Endothelial cell of umbilical vein (primary cell): ENCODE results near the gene CTDSPL. TPM values are rescaled to one million over a fixed set of nuclear protein-coding genes. Genes with fewer than 3 reads are reported as not detected.

ENCODE experiments used
- BruUV-seq: library from RNA; stranded (reverse); fragments of 400-500 nt; replicated peaks from 2 replicates; lab custom pipeline; 2021; lab: Mats Ljungman, UMichigan
- CTCF ChIA-PET: fragments of 300-600, 350-600 bp; sonication (Branson Sonifier 250); formaldehyde crosslinking; loops from one replicate; lab custom pipeline; 2021; ENCODE audit warnings: antibody characterized with exemption, inconsistent platforms; lab: Charles Lee
- POLR2A ChIA-PET: fragments of 300-600, 350-600 bp; sonication (Branson Sonifier 250); formaldehyde crosslinking; loops from one replicate; lab custom pipeline; 2021; ENCODE audit warnings: antibody characterized with exemption, inconsistent platforms; lab: Charles Lee
- DNase-seq: peaks from one replicate; pipeline ENCODE4 v3.0.0-alpha.2; 2011; ENCODE audit warnings: low read depth, low spot score
- FAIRE-seq: peaks from 2 replicates; lab custom pipeline; 2011; peaks lifted over from hg19 to GRCh38; lab: Jason Lieb, UNC
- H2AFZ ChIP-seq: 2 replicates; pipeline ENCODE4 v1.6.0; 2012; ENCODE audit warnings: low read depth, low read length, control low read depth, inconsistent platforms
- H3K27ac ChIP-seq: 2 replicates; pipeline ENCODE4 v1.5.1; 2011; ENCODE audit warnings: low read depth, mild to moderate bottlenecking, control low read depth, low read length, moderate library complexity; ENCODE audit not compliant: insufficient read depth
- H3K27me3 ChIP-seq, 2 experiments: 2 replicates each; pipeline versions ENCODE4 v1.6.0 to v1.6.1; 2011; ENCODE audit warnings: low read length in 2 of 2, mixed read lengths in 1 of 2; ENCODE audit not compliant: control insufficient read depth in 2 of 2, insufficient read depth in 2 of 2
- H3K36me3 ChIP-seq, 2 experiments: 2 replicates in 1 of 2; 3 replicates in 1 of 2; pipeline ENCODE4 v1.5.1; 2011; ENCODE audit warnings: low read length in 2 of 2, mild to moderate bottlenecking in 1 of 2, moderate library complexity in 1 of 2; ENCODE audit not compliant: control insufficient read depth in 2 of 2, insufficient read depth in 2 of 2; ENCODE audit errors: extremely low read depth in 1 of 2
- H3K4me1 ChIP-seq: 3 replicates; pipeline ENCODE4 v1.5.1; 2011; ENCODE audit warnings: mild to moderate bottlenecking, low read length; ENCODE audit not compliant: control insufficient read depth, insufficient read depth; ENCODE audit errors: extremely low read depth
- H3K4me2 ChIP-seq: 2 replicates; pipeline ENCODE4 v1.6.1; 2011; ENCODE audit warnings: low read length, control low read depth, mixed read lengths; ENCODE audit not compliant: insufficient read depth
- H3K4me3 ChIP-seq, 3 experiments: fragments of 200-600 bp in 1 of 3; sonication (generic), shearing (Covaris generic) in 1 of 3; replicated peaks in 1 of 3; 2 replicates each; pipeline ENCODE4 v1.5.1; 2011 to 2016; ENCODE audit warnings: control low read depth in 3 of 3, low read length in 3 of 3, mild to moderate bottlenecking in 2 of 3, inconsistent platforms in 1 of 3, low read depth in 1 of 3, moderate library complexity in 1 of 3; ENCODE audit not compliant: insufficient read depth in 1 of 3
- H3K79me2 ChIP-seq: 2 replicates; pipeline ENCODE4 v1.6.0; 2012; ENCODE audit warnings: low read length, inconsistent platforms; ENCODE audit not compliant: control insufficient read depth, insufficient read depth
- H3K9ac ChIP-seq: replicated peaks from 2 replicates; pipeline ENCODE3; 2011; ENCODE audit warnings: low read length, control low read depth; ENCODE audit not compliant: insufficient read depth; ENCODE audit errors: extremely low read depth
- H3K9me1 ChIP-seq: replicated peaks from 3 replicates; pipeline ENCODE4 v1.6.0; 2011; ENCODE audit warnings: mild to moderate bottlenecking, low read length; ENCODE audit not compliant: control insufficient read depth, insufficient read depth; ENCODE audit errors: extremely low read depth
- H3K9me3 ChIP-seq: replicated peaks from 2 replicates; pipeline ENCODE4 v1.5.1; 2012; ENCODE audit warnings: low read length, inconsistent platforms; ENCODE audit not compliant: control insufficient read depth, insufficient read depth
- H4K20me1 ChIP-seq: replicated peaks from 2 replicates; pipeline ENCODE3; 2011; ENCODE audit warnings: mild to moderate bottlenecking, low read length; ENCODE audit not compliant: control insufficient read depth, insufficient read depth; ENCODE audit errors: extremely low read depth
- CTCF ChIP-seq, 2 donors: IDR thresholded peaks; 1 replicate in 1 of 2; 2 replicates in 1 of 2; pipeline ENCODE4 v1.5.1; 2011; ENCODE audit warnings: low read length in 2 of 2, mild to moderate bottlenecking in 2 of 2, moderate library complexity in 2 of 2, control low read depth in 1 of 2, inconsistent platforms in 1 of 2, low read depth in 1 of 2; ENCODE audit not compliant: insufficient read depth in 1 of 2; ENCODE audit errors: extremely low read depth in 1 of 2
- EZH2 ChIP-seq: IDR thresholded peaks from 2 replicates; pipeline ENCODE4 v1.6.1; 2012; ENCODE audit warnings: borderline replicate concordance, low read depth, mild to moderate bottlenecking, moderate library complexity, low read length, inconsistent platforms; ENCODE audit not compliant: severe bottlenecking
- FOS ChIP-seq: IDR thresholded peaks from 2 replicates; pipeline ENCODE4 v1.6.1; 2011; ENCODE audit warnings: mild to moderate bottlenecking, low read length, moderate library complexity, borderline replicate concordance; ENCODE audit not compliant: insufficient read depth
- GATA2 ChIP-seq: IDR thresholded peaks from 2 replicates; pipeline ENCODE4 v1.7.0; 2011; ENCODE audit warnings: low read depth, mild to moderate bottlenecking, moderate library complexity, mixed read lengths, low read length; ENCODE audit not compliant: insufficient read length, insufficient read depth
- JUN ChIP-seq: IDR thresholded peaks from 2 replicates; pipeline ENCODE4 v1.6.1; 2011; ENCODE audit warnings: borderline replicate concordance, low read depth; ENCODE audit not compliant: insufficient read length, insufficient read depth
- MAX ChIP-seq: IDR thresholded peaks from 2 replicates; pipeline ENCODE4 v1.6.1; 2011; ENCODE audit not compliant: insufficient read depth, insufficient read length
- MYC ChIP-seq: IDR thresholded peaks from one replicate; pipeline ENCODE4 v1.6.1; 2011; ENCODE audit warnings: mild to moderate bottlenecking, low read depth, low read length
- POLR2A ChIP-seq: IDR thresholded peaks from 2 replicates; pipeline ENCODE4 v1.6.1; 2012; ENCODE audit warnings: low read depth, mild to moderate bottlenecking, control low read depth, low read length
- POLR2AphosphoS5 ChIP-seq: IDR thresholded peaks from 2 replicates; pipeline ENCODE4 v1.6.1; 2012; ENCODE audit warnings: low read depth, mild to moderate bottlenecking, control low read depth, low read length, moderate library complexity; ENCODE audit not compliant: insufficient read depth
- dilution Hi-C: fragments of 300-500 bp; cut with MboI; formaldehyde crosslinking; loops from one replicate; pipeline ENCODE4 v1.15.0; 2019; ENCODE audit warnings: low sequenced_read_pairs; ENCODE audit not compliant: extremely low pct_ligation_motif_present
- intact Hi-C: fragments of 100-400 bp; cut with micrococcal nuclease; formaldehyde crosslinking; loops from one replicate; pipeline ENCODE4 v1.10.0; 2022
- polyA plus RNA-seq, 4 experiments: library from polyadenylated mRNA; depleted of rRNA in 3 of 4; stranded (reverse) in 3 of 4; unstranded in 1 of 4; fragments of >200 nt; gene quantifications; 2 replicates each; pipeline versions ENCODE4 v1.2.1 to v1.2.3, GENCODE V29; 2011 to 2012; ENCODE audit warnings: missing spikeins in 1 of 4
- total RNA-seq: library from RNA; stranded (reverse); gene quantifications from 2 replicates; pipeline ENCODE4 v1.2.3, GENCODE V29; 2021

Gene CTDSPL
- total and polyA plus RNA-seq, 2 donors (not counting 3 experiments of a cell fraction or from before 2014, with no cell fraction given): 30.1 to 43.2 TPM

- no peak overlapping the region for H3K4me3 ChIP-seq
- ChIA-PET CTCF (interaction anchor here (6.4 to 6.9 kb wide), 2 partner anchors 8 to 14 kb away, joined by 35 to 53 read pairs; no protein-coding TSS in a partner anchor), POLR2A (no interaction called here)
- peaks cover 0 to 8% of the 10 kb centered on the region in 2 experiments for H3K36me3 ChIP-seq
- no peaks in the 10 kb centered on the region for H3K4me1 ChIP-seq
- no peaks in the 10 kb centered on the region for H3K9me3 ChIP-seq
- no peak overlapping the region for H2AFZ ChIP-seq
- H3K9me1 ChIP-seq: no peaks in the 10 kb centered on the region
- DNase-seq: peak; percentile 64
- H3K27ac ChIP-seq: no peak overlapping the region
- intact Hi-C loops (no loop called here), dilution Hi-C loops (no loop called here)
- TF ChIP-seq GATA2: no peak
- TF ChIP-seq POLR2A: no peak
- TF ChIP-seq JUN: no peak
- no peak for TF ChIP-seq FOS
- TF ChIP-seq CTCF (IDR thresholded peaks at IDR 0.05; ENCODE audit: extremely low read depth in 1 of 2, insufficient read depth in 1 of 2, low read depth in 1 of 2, low read length in 2 of 2): no peak
- TF ChIP-seq EZH2: no peak
- no peak for TF ChIP-seq POLR2AphosphoS5
- no peak for TF ChIP-seq MYC
- no peak for TF ChIP-seq MAX
- no peaks in the 10 kb centered on the region for H4K20me1 ChIP-seq
- H3K27me3 ChIP-seq: no peaks in the 10 kb centered on the region
- H3K9ac ChIP-seq: no peak overlapping the region
- FAIRE-seq: no peak
- BruUV-seq: no TSS peak
- no peak overlapping the region for H3K4me2 ChIP-seq
- no peaks in the 10 kb centered on the region for H3K79me2 ChIP-seq
Measured at GRCh38 chr3:37982331-37982730, 120.7 kb downstream of the CTDSPL start.
